HG02840 (cell line): ENCODE measurements around the gene AHCYL1.

Experiments used
- ATAC-seq: cut with Tn5 transposase; IDR thresholded peaks from one replicate; pipeline ENCODE4 v1.9.1; 2021; ENCODE audit warnings: mild to moderate bottlenecking, moderate library complexity, moderate number of reproducible peaks; ENCODE audit not compliant: unreplicated experiment, low FRiP score

Gene AHCYL1

GRCh38 chr1:110058591-110058990, 74.0 kb downstream of the AHCYL1 start:
- no peak for ATAC-seq

- ATAC-seq = no peak
These were observed 74.7 kb downstream of the AHCYL1 start for GRCh38 chr1:110059133-110059863.

GRCh38 chr1:110060034-110060661, 75.6 kb downstream of the AHCYL1 start:
- ATAC-seq = no peak

- no peak for ATAC-seq
These were observed 76.1 kb downstream of the AHCYL1 start for GRCh38 chr1:110060662-110061060.

GRCh38 chr1:110061341-110061740, 76.8 kb downstream of the AHCYL1 start:
- ATAC-seq = no peak

- no peak for ATAC-seq
These were observed 78.0 kb downstream of the AHCYL1 start for GRCh38 chr1:110062612-110063011.

GRCh38 chr1:110063781-110064180, 79.2 kb downstream of the AHCYL1 start:
- ATAC-seq = no peak

- ATAC-seq = no peak
These were observed 80.2 kb downstream of the AHCYL1 start for GRCh38 chr1:110064576-110065337.

- no peak for ATAC-seq
These were observed 81.3 kb downstream of the AHCYL1 start for GRCh38 chr1:110065841-110066240.

GRCh38 chr1:110067479-110067892, 82.9 kb downstream of the AHCYL1 start:
- no peak for ATAC-seq

- ATAC-seq = no peak
These were observed 83.5 kb downstream of the AHCYL1 start for GRCh38 chr1:110067893-110068645.

- ATAC-seq = no peak
These were observed 84.3 kb downstream of the AHCYL1 start for GRCh38 chr1:110068646-110069403.

- no peak for ATAC-seq
These were observed 85.1 kb downstream of the AHCYL1 start for GRCh38 chr1:110069404-110070281.

- ATAC-seq = no peak
These were observed 85.7 kb downstream of the AHCYL1 start for GRCh38 chr1:110070282-110070669.

GRCh38 chr1:110070671-110071242, 86.2 kb downstream of the AHCYL1 start, which contains the start of gene ALX3:
Gene ALX3, minus strand, starts transcription at chr1:110070672. Its CDS starts 60 bp downstream, at chr1:110070612.
- no peak for ATAC-seq
